Glomerular visceral epithelial cell (primary cell): Measurements from ENCODE around the gene GABBR2.
A peak's percentile ranks its signal among the peaks of the same experiment; 100 is the strongest.
"Not testable (repeated sequence)": the region's sequence is repeated elsewhere in the genome, so short reads cannot be mapped to it uniquely, and the experiment has no call there.

Experiments used
- DNase-seq: peaks from one replicate; pipeline ENCODE4 v3.0.0-alpha.2; 2016; ENCODE audit errors: extremely low spot score

Gene GABBR2

GRCh38 chr9:98596486-98596885 is 112.2 kb downstream of the GABBR2 start:
- no peak for DNase-seq

GRCh38 chr9:98594546-98595160 is 114.1 kb downstream of the GABBR2 start:
- DNase-seq = no peak

- no peak for DNase-seq
Observed at GRCh38 chr9:98593354-98594253, 115.1 kb downstream of the GABBR2 start.

- DNase-seq = no peak
Observed at GRCh38 chr9:98591696-98592095, 117.0 kb downstream of the GABBR2 start.

GRCh38 chr9:98590101-98590500 is 118.6 kb downstream of the GABBR2 start:
- no peak for DNase-seq

GRCh38 chr9:98589102-98589501 is 119.6 kb downstream of the GABBR2 start:
- no peak for DNase-seq

- not testable (repeated sequence) for DNase-seq
Observed at GRCh38 chr9:98584853-98585438, 123.8 kb downstream of the GABBR2 start.

- DNase-seq = no peak
Observed at GRCh38 chr9:98584059-98584458, 124.7 kb downstream of the GABBR2 start.

- no peak for DNase-seq
Observed at GRCh38 chr9:98583417-98583816, 125.3 kb downstream of the GABBR2 start.

GRCh38 chr9:98580956-98581355 is 127.8 kb downstream of the GABBR2 start:
- DNase-seq = no peak

- DNase-seq = no peak
Observed at GRCh38 chr9:98579700-98580099, 129.0 kb downstream of the GABBR2 start.

- DNase-seq = no peak
Observed at GRCh38 chr9:98577446-98577845, 131.3 kb downstream of the GABBR2 start.

- DNase-seq = no peak
Observed at GRCh38 chr9:98576859-98577258, 131.9 kb downstream of the GABBR2 start.

- DNase-seq = no peak
Observed at GRCh38 chr9:98576354-98576753, 132.4 kb downstream of the GABBR2 start.

GRCh38 chr9:98575379-98576346 is 133.1 kb downstream of the GABBR2 start:
- peak; percentile 92 for DNase-seq

GRCh38 chr9:98573749-98574278 is 134.9 kb downstream of the GABBR2 start:
- no peak for DNase-seq

GRCh38 chr9:98572796-98573195 is 135.9 kb downstream of the GABBR2 start:
- DNase-seq = no peak

GRCh38 chr9:98572054-98572627 is 136.6 kb downstream of the GABBR2 start:
- DNase-seq = no peak

GRCh38 chr9:98571643-98572042 is 137.1 kb downstream of the GABBR2 start:
- DNase-seq = no peak

- no peak for DNase-seq
Observed at GRCh38 chr9:98570663-98571440, 137.9 kb downstream of the GABBR2 start.
